Breast epithelium (tissue), 4 donors: Measurements from ENCODE around the gene MAST4. TPM values are rescaled to one million over a fixed set of nuclear protein-coding genes. Genes with fewer than 3 reads are reported as not detected.

Experiments
- DNase-seq, 2 donors: peaks; one replicate each; pipeline ENCODE4 v3.0.0-alpha.2; 2019; ENCODE audit warnings: low spot score in 2 of 2
- H3K27ac ChIP-seq, 2 donors: fragments of 200-600 bp; sonication (generic) in 1 of 2; one replicate each; pipeline ENCODE4 v1.5.1; 2016 to 2019; ENCODE audit warnings: mild to moderate bottlenecking in 1 of 2
- H3K27me3 ChIP-seq, 2 donors: fragments of 200-600 bp; sonication (generic) in 1 of 2; one replicate each; pipeline versions ENCODE4 v1.5.1 to v1.6.0; 2017 to 2019; ENCODE audit warnings: control low read depth in 1 of 2, mild to moderate bottlenecking in 1 of 2
- H3K36me3 ChIP-seq: fragments of 200-600 bp; one replicate; pipeline ENCODE4 v1.5.1; 2019
- H3K4me1 ChIP-seq, 2 donors: fragments of 200-600 bp; sonication (generic); one replicate each; pipeline ENCODE4 v1.5.1; 2016 to 2019; ENCODE audit warnings: control low read depth in 1 of 2
- H3K4me3 ChIP-seq, 3 donors: fragments of 200-600 bp; sonication (generic); 1 replicate in 2 of 3; 2 replicates in 1 of 3; pipeline ENCODE4 v1.5.1; 2016 to 2019; ENCODE audit warnings: mild to moderate bottlenecking in 3 of 3, moderate library complexity in 2 of 3
- H3K9me3 ChIP-seq, 2 donors: fragments of 200-600 bp; sonication (generic) in 1 of 2; one replicate each; pipeline ENCODE4 v1.5.1; 2016 to 2019; ENCODE audit warnings: control low read depth in 1 of 2
- POLR2A ChIP-seq: fragments of 450-650 bp; IDR thresholded peaks from one replicate; pipeline ENCODE4 v1.6.1; 2016; ENCODE audit warnings: antibody characterized with exemption, mild to moderate bottlenecking, moderate library complexity
- POLR2AphosphoS5 ChIP-seq, 3 donors: sonication (generic); formaldehyde crosslinking; IDR thresholded peaks; one replicate each; pipeline ENCODE4 v1.6.1; 2017; ENCODE audit warnings: antibody characterized with exemption in 3 of 3
- intact Hi-C: fragments of 100-400 bp; cut with DNase I; formaldehyde crosslinking; loops from one replicate; pipeline ENCODE4 v1.15.1; 2023; ENCODE audit warnings: low total_unique reads
- total RNA-seq, 3 donors: library from RNA; depleted of rRNA; stranded (reverse); fragments of >200 nt; gene quantifications; one replicate each; pipeline ENCODE4 v1.1.0, GENCODE V29; 2016
- TF ChIP-seq, protein P1 (sequence below), 3 donors: fragments of 450-650 bp; IDR thresholded peaks; one replicate each; pipeline ENCODE4 v1.5.1; 2016 to 2017; ENCODE audit warnings: antibody characterized with exemption in 3 of 3, mild to moderate bottlenecking in 3 of 3, moderate library complexity in 3 of 3

MAST4 gene
- total RNA-seq, 3 donors from 2014 or later = 28.0 to 61.5 (median 50.1) TPM

- Histone ChIP-seq H3K9me3 (no peaks in the 10 kb centered on the region), H3K36me3 (no peaks in the 10 kb centered on the region), H3K4me3 (no peak overlapping the region), H3K27me3 (peaks cover 0 to 6% of the 10 kb centered on the region in 2 donors), H3K27ac (no peak overlapping the region), H3K4me1 (no peaks in the 10 kb centered on the region)
- DNase-seq = no peak
- TF ChIP-seq POLR2AphosphoS5 (IDR thresholded peaks at IDR 0.05) (no peak), POLR2A (no peak)
- TF ChIP-seq, protein P1, sequence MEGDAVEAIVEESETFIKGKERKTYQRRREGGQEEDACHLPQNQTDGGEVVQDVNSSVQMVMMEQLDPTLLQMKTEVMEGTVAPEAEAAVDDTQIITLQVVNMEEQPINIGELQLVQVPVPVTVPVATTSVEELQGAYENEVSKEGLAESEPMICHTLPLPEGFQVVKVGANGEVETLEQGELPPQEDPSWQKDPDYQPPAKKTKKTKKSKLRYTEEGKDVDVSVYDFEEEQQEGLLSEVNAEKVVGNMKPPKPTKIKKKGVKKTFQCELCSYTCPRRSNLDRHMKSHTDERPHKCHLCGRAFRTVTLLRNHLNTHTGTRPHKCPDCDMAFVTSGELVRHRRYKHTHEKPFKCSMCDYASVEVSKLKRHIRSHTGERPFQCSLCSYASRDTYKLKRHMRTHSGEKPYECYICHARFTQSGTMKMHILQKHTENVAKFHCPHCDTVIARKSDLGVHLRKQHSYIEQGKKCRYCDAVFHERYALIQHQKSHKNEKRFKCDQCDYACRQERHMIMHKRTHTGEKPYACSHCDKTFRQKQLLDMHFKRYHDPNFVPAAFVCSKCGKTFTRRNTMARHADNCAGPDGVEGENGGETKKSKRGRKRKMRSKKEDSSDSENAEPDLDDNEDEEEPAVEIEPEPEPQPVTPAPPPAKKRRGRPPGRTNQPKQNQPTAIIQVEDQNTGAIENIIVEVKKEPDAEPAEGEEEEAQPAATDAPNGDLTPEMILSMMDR (IDR thresholded peaks at IDR 0.05) = no peak
- intact Hi-C loops = no loop called here
Measured at GRCh38 chr5:66603164-66603563, 7.0 kb downstream of the MAST4 start.

DNA sequence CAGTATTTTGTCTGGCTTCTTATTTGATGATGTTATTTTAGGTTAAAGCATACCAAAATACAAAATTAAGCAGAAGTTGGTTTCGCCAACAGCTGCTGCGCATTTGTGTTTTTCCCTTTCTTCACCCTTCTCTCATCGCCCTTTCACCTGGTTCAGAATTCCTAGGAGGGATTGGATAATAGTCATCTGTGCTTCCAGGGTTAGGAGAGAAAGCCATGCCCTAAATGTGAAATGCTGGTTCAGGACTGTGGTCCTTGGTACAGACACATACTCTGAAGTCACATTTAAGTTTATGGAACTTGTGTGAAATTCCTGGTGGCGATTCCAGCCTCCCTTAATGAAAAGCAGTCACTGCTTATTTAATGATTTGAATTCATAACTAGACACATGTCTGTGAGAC is 7.7 kb downstream of the MAST4 start:
- Histone ChIP-seq H3K36me3 (no peaks in the 10 kb centered on the region), H3K4me1 (no peaks in the 10 kb centered on the region), H3K4me3 (no peak overlapping the region), H3K27ac (no peak overlapping the region), H3K27me3 (no peaks in the 10 kb centered on the region), H3K9me3 (no peaks in the 10 kb centered on the region)
- intact Hi-C loops = no loop called here
- TF ChIP-seq POLR2AphosphoS5 (IDR thresholded peaks at IDR 0.05) (no peak), POLR2A (no peak)
- TF ChIP-seq, protein P1 (IDR thresholded peaks at IDR 0.05) = no peak
- no peak for DNase-seq

DNA sequence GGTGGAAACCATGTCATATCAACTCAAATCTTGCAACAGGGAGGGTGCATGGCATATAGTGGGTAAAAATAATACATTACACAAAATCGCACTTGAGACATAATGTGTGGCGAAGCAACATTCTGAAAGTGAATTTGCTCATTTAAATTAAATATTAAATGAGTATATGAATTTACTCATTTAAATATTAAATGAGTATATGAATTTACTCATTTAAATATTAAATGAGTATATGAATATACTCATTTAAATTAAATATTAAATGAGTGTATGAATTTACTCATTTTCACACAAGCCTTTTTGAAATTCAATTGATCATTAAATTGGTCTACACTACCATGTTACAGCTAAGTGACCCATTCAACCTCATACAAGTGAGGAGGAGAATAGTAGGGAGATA is 10.5 kb downstream of the MAST4 start:
- no peaks in the 10 kb centered on the region for H3K36me3 ChIP-seq
- TF ChIP-seq POLR2A (no peak), POLR2AphosphoS5 (IDR thresholded peaks at IDR 0.05) (no peak)
- TF ChIP-seq, protein P1 (IDR thresholded peaks at IDR 0.05) = no peak
- H3K4me1 ChIP-seq = no peaks in the 10 kb centered on the region
- intact Hi-C loops = no loop called here
- H3K27me3 ChIP-seq = no peaks in the 10 kb centered on the region
- no peak overlapping the region for H3K27ac ChIP-seq
- no peaks in the 10 kb centered on the region for H3K9me3 ChIP-seq
- H3K4me3 ChIP-seq = no peak overlapping the region
- DNase-seq = no peak

GRCh38 chr5:66608501-66608900 is 12.3 kb downstream of the MAST4 start:
- Histone ChIP-seq H3K27ac (no peak overlapping the region), H3K36me3 (no peaks in the 10 kb centered on the region), H3K4me3 (no peak overlapping the region), H3K27me3 (no peaks in the 10 kb centered on the region), H3K4me1 (no peaks in the 10 kb centered on the region), H3K9me3 (no peaks in the 10 kb centered on the region)
- TF ChIP-seq, protein P1 (IDR thresholded peaks at IDR 0.05) = no peak
- no peak for TF ChIP-seq POLR2A
- no peak for TF ChIP-seq POLR2AphosphoS5 (IDR thresholded peaks at IDR 0.05)
- intact Hi-C loops = no loop called here
- DNase-seq = no peak

- Histone ChIP-seq H3K27ac (no peak overlapping the region), H3K4me3 (no peak overlapping the region), H3K9me3 (no peaks in the 10 kb centered on the region), H3K4me1 (no peaks in the 10 kb centered on the region), H3K36me3 (no peaks in the 10 kb centered on the region), H3K27me3 (no peaks in the 10 kb centered on the region)
- TF ChIP-seq POLR2AphosphoS5 (IDR thresholded peaks at IDR 0.05) = no peak
- TF ChIP-seq, protein P1 (IDR thresholded peaks at IDR 0.05) = no peak
- no peak for TF ChIP-seq POLR2A
- intact Hi-C loops = no loop called here
- no peak for DNase-seq
Measured at GRCh38 chr5:66609615-66610014, 13.4 kb downstream of the MAST4 start.
